SH-SY5Y (cell line): Measurements from ENCODE around the gene PRDM5.

ENCODE experiments used
- GATA2 ChIP-seq: IDR thresholded peaks from 2 replicates; pipeline ENCODE4 v1.6.1; 2011; ENCODE audit warnings: mild to moderate bottlenecking, low read depth, low read length
- GATA3 ChIP-seq: IDR thresholded peaks from 2 replicates; pipeline ENCODE4 v1.6.1; 2011; ENCODE audit warnings: low read depth, mild to moderate bottlenecking, low read length, moderate library complexity

DNA sequence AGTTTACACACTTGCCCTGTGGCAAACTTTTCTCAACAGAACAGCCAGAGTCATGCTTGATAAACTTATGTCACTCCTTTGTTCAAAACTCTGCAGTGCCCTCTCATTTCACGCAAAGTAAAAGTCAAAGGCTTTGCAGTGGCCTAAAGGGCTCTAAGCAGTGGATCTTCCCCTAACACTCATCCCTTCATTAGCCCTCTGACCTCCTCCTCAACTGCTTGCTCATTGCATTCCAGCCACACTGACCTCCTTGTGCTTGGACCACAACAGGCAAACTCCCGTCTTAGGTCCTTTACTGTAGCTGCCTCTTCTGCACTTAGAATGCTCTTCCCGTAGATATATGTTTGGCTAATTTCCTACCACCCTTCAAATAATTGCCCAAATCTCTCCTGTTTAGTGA, 5.6 kb downstream of the PRDM5 start:
- TF ChIP-seq GATA2 (no peak), GATA3 (no peak)
